ENCODE measurements around the gene SCAI. TPM values are rescaled to one million over a fixed set of nuclear protein-coding genes. Genes with fewer than 3 reads are reported as not detected.
"Not testable (repeated sequence)": the region's sequence is repeated elsewhere in the genome, so short reads cannot be mapped to it uniquely, and the experiment has no call there.

The SCAI gene
- 1 to 10 TPM; 1.8 to 8.3 (median 2.7) TPM for polyA plus RNA-seq (ENCODE audit: low read depth in 6 of 6)

GRCh38 chr9:125143377-125144090 lies at the start of gene SCAI:
SCAI (minus strand) TSS chr9:125143528; CDS start chr9:125143437, 91 bp downstream.
- peaks cover 21 to 26% (median 25%) of the 10 kb centered on the region in 3 donors for H3K4me1 Mint-ChIP-seq
- DNase-seq, result peak; percentile 98
- peak; percentile 98 to 99 for ATAC-seq (ENCODE audit: low read depth in 2 of 2)
- peak within 1 kb of the TSS in 5 of 6 donors; percentile 57 to 95 (median 91) for H3K27ac Mint-ChIP-seq
- no peaks in the 10 kb centered on the region for H3K9me3 Mint-ChIP-seq
- H3K36me3 Mint-ChIP-seq, result peaks cover 5 to 8% of the 10 kb centered on the region in 2 donors
- H3K27me3 Mint-ChIP-seq, result no peaks in the 10 kb centered on the region
- H3K4me3 Mint-ChIP-seq, result peak within 1 kb of the TSS; percentile 95 to 99 (median 98)

GRCh38 chr9:125190361-125190801 lies 47.1 kb upstream of the SCAI start:
- Mint-ChIP-seq H3K4me1 (peaks cover 10 to 51% (median 29%) of the 10 kb centered on the region in 3 donors), H3K27me3 (no peaks in the 10 kb centered on the region), H3K4me3 (peak overlapping the region; percentile 91 to 99 (median 97)), H3K36me3 (no peaks in the 10 kb centered on the region), H3K27ac (peak overlapping the region; percentile 78 to 98 (median 94)), H3K9me3 (no peaks in the 10 kb centered on the region)
- DNase-seq (no peak), ATAC-seq (ENCODE audit: low read depth in 2 of 2) (no peak)

GRCh38 chr9:125189361-125190289 lies 46.3 kb upstream of the SCAI start, which contains the start of gene PPP6C:
PPP6C (minus strand) TSS chr9:125189803; CDS start chr9:125189718, 85 bp downstream.
- H3K9me3 Mint-ChIP-seq, result no peaks in the 10 kb centered on the region
- H3K4me1 Mint-ChIP-seq, result peaks cover 13 to 50% (median 25%) of the 10 kb centered on the region in 3 donors

GRCh38 chr9:125189011-125189360 lies 45.7 kb upstream of the SCAI start:
- ATAC-seq (ENCODE audit: low read depth in 2 of 2), result peak; percentile 13 to 25

More at GRCh38 chr9:125189361-125190289, 46.3 kb upstream of the SCAI start, which contains the start of gene PPP6C:
- Mint-ChIP-seq H3K4me3 (peak within 1 kb of the TSS; percentile 91 to 99 (median 97)), H3K27ac (peak within 1 kb of the TSS; percentile 78 to 98 (median 94)), H3K36me3 (no peaks in the 10 kb centered on the region), H3K27me3 (no peaks in the 10 kb centered on the region)
- DNase-seq, result peak; percentile 96
- peak; percentile 92 for ATAC-seq (ENCODE audit: low read depth in 2 of 2)

GRCh38 chr9:125183561-125183960 lies 40.2 kb upstream of the SCAI start:
- no peak for ATAC-seq (ENCODE audit: low read depth in 2 of 2)
- no peaks in the 10 kb centered on the region for H3K27me3 Mint-ChIP-seq
- peaks cover 44 to 77% (median 69%) of the 10 kb centered on the region in 3 donors for H3K4me1 Mint-ChIP-seq
- H3K4me3 Mint-ChIP-seq, result no peak overlapping the region
- no peak for DNase-seq
- peaks cover 0 to 10% of the 10 kb centered on the region in 2 donors for H3K36me3 Mint-ChIP-seq
- H3K9me3 Mint-ChIP-seq, result no peaks in the 10 kb centered on the region
- peak overlapping the region in 5 of 6 donors; percentile 1 to 82 (median 7) for H3K27ac Mint-ChIP-seq

More at GRCh38 chr9:125189011-125189360, 45.7 kb upstream of the SCAI start:
- peak overlapping the region; percentile 91 to 99 (median 97) for H3K4me3 Mint-ChIP-seq
- H3K27me3 Mint-ChIP-seq, result no peaks in the 10 kb centered on the region
- no peaks in the 10 kb centered on the region for H3K9me3 Mint-ChIP-seq
- peak; percentile 47 for DNase-seq
- H3K36me3 Mint-ChIP-seq, result no peaks in the 10 kb centered on the region
- peaks cover 13 to 50% (median 28%) of the 10 kb centered on the region in 3 donors for H3K4me1 Mint-ChIP-seq
- H3K27ac Mint-ChIP-seq, result peak overlapping the region; percentile 9 to 98 (median 94)

- Mint-ChIP-seq H3K9me3 (no peaks in the 10 kb centered on the region), H3K27ac (peak overlapping the region in 3 of 6 donors; percentile 0 to 82 (median 0)), H3K27me3 (no peaks in the 10 kb centered on the region), H3K4me1 (peaks cover 44 to 75% (median 67%) of the 10 kb centered on the region in 3 donors), H3K4me3 (no peak overlapping the region), H3K36me3 (peaks cover 0 to 12% of the 10 kb centered on the region in 2 donors)
- DNase-seq (no peak), ATAC-seq (ENCODE audit: low read depth in 2 of 2) (no peak)
Observed at GRCh38 chr9:125183054-125183453, 39.7 kb upstream of the SCAI start.

GRCh38 chr9:125181756-125182155 lies 38.4 kb upstream of the SCAI start:
- not testable (repeated sequence) for ATAC-seq (ENCODE audit: low read depth in 2 of 2); DNase-seq; H3K27me3 Mint-ChIP-seq; H3K9me3 Mint-ChIP-seq; H3K4me3 Mint-ChIP-seq
- H3K27ac Mint-ChIP-seq, result peak overlapping the region in 1 of 6 donors; percentile 57
- peaks cover 39 to 71% (median 68%) of the 10 kb centered on the region in 3 donors for H3K4me1 Mint-ChIP-seq
- peaks cover 0 to 18% of the 10 kb centered on the region in 2 donors for H3K36me3 Mint-ChIP-seq

- ATAC-seq (ENCODE audit: low read depth in 2 of 2), result no peak
- H3K36me3 Mint-ChIP-seq, result peaks cover 0 to 18% of the 10 kb centered on the region in 2 donors
Observed at GRCh38 chr9:125180876-125181275, 37.5 kb upstream of the SCAI start.

GRCh38 chr9:125179776-125180175 lies 36.4 kb upstream of the SCAI start:
- Mint-ChIP-seq H3K27ac (peak overlapping the region in 1 of 6 donors; percentile 49), H3K4me3 (peak overlapping the region in 1 of 8 donors; percentile 42), H3K4me1 (peaks cover 44 to 71% (median 68%) of the 10 kb centered on the region in 3 donors), H3K36me3 (peaks cover 0 to 18% of the 10 kb centered on the region in 2 donors)
- not testable (repeated sequence) for ATAC-seq (ENCODE audit: low read depth in 2 of 2); H3K27me3 Mint-ChIP-seq; DNase-seq; H3K9me3 Mint-ChIP-seq

More at GRCh38 chr9:125180876-125181275, 37.5 kb upstream of the SCAI start:
- no peaks in the 10 kb centered on the region for H3K9me3 Mint-ChIP-seq
- peak overlapping the region in 1 of 8 donors; percentile 21 for H3K4me3 Mint-ChIP-seq
- no peak for DNase-seq
- peak overlapping the region in 2 of 6 donors; percentile 14 to 77 for H3K27ac Mint-ChIP-seq
- H3K4me1 Mint-ChIP-seq, result peaks cover 46 to 75% (median 74%) of the 10 kb centered on the region in 3 donors
- no peaks in the 10 kb centered on the region for H3K27me3 Mint-ChIP-seq

- H3K27ac Mint-ChIP-seq, result peak overlapping the region in 2 of 6 donors; percentile 25 to 85
- ATAC-seq (ENCODE audit: low read depth in 2 of 2), result no peak
- H3K4me1 Mint-ChIP-seq, result peaks cover 45 to 69% (median 62%) of the 10 kb centered on the region in 3 donors
- H3K4me3 Mint-ChIP-seq, result no peak overlapping the region
- H3K36me3 Mint-ChIP-seq, result peaks cover 0 to 15% of the 10 kb centered on the region in 2 donors
- no peaks in the 10 kb centered on the region for H3K9me3 Mint-ChIP-seq
- no peak for DNase-seq
- no peaks in the 10 kb centered on the region for H3K27me3 Mint-ChIP-seq
Observed at GRCh38 chr9:125177888-125178287, 34.6 kb upstream of the SCAI start.

- Mint-ChIP-seq H3K27ac (peak overlapping the region in 4 of 6 donors; percentile 34 to 95 (median 55)), H3K9me3 (no peaks in the 10 kb centered on the region), H3K27me3 (no peaks in the 10 kb centered on the region), H3K36me3 (peaks cover 0 to 8% of the 10 kb centered on the region in 2 donors), H3K4me3 (peak overlapping the region in 1 of 8 donors; percentile 27), H3K4me1 (peaks cover 46 to 69% (median 67%) of the 10 kb centered on the region in 3 donors)
- ATAC-seq (ENCODE audit: low read depth in 2 of 2) (no peak), DNase-seq (no peak)
Observed at GRCh38 chr9:125176636-125177035, 33.3 kb upstream of the SCAI start.

- Mint-ChIP-seq H3K4me3 (peak overlapping the region in 4 of 8 donors; percentile 30 to 56 (median 37)), H3K4me1 (peaks cover 33 to 46% (median 42%) of the 10 kb centered on the region in 3 donors), H3K27me3 (no peaks in the 10 kb centered on the region), H3K27ac (peak overlapping the region in 5 of 6 donors; percentile 18 to 82 (median 59)), H3K9me3 (no peaks in the 10 kb centered on the region), H3K36me3 (peaks cover 3 to 11% of the 10 kb centered on the region in 2 donors)
- ATAC-seq (ENCODE audit: low read depth in 2 of 2) (peak; percentile 23), DNase-seq (no peak)
Observed at GRCh38 chr9:125172031-125172755, 28.9 kb upstream of the SCAI start.

All from naive B cell (primary cell).